IMR-90 (cell line): ENCODE results near the gene MAPKAP1. TPM values are rescaled to one million over a fixed set of nuclear protein-coding genes. Genes with fewer than 3 reads are reported as not detected.

Source experiments
- ATAC-seq: fragments of 200-7000 bp; cut with Tn5 transposase; 2 replicates; pipeline ENCODE4 v1.9.1; 2020; ENCODE audit warnings: low read depth, mild to moderate bottlenecking, moderate library complexity
- BruUV-seq: library from RNA; stranded (reverse); fragments of 400-500 nt; replicated peaks from 2 replicates; lab custom pipeline; 2021; lab: Mats Ljungman, UMichigan
- CTCF ChIA-PET: fragments of 300-600 bp; formaldehyde crosslinking; extraction: SDS; loops from one replicate; lab custom pipeline; 2021; ENCODE audit warnings: antibody characterized with exemption; lab: Yijun Ruan, JAX
- POLR2A ChIA-PET: fragments of 300-600 bp; sonication (Branson Sonifier 250); formaldehyde crosslinking; loops from one replicate; lab custom pipeline; 2022; ENCODE audit warnings: antibody characterized with exemption; ENCODE audit not compliant: unreplicated experiment; lab: Charles Lee
- DNase-seq: peaks from one replicate; pipeline ENCODE4 v3.0.0; 2013
- H2AFZ ChIP-seq: replicated peaks from 2 replicates; pipeline ENCODE3; 2013; ENCODE audit warnings: low read length, mild to moderate bottlenecking; ENCODE audit not compliant: poor library complexity
- H2AK5ac ChIP-seq: 2 replicates; pipeline ENCODE4 v1.6.1; 2013; ENCODE audit warnings: low read depth, low read length, inconsistent platforms
- H2AK9ac ChIP-seq: replicated peaks from 2 replicates; pipeline ENCODE3; 2013; ENCODE audit warnings: mild to moderate bottlenecking, low read depth, low read length, moderate library complexity; ENCODE audit not compliant: poor library complexity
- H2BK120ac ChIP-seq: 2 replicates; pipeline ENCODE4 v1.6.1; 2013; ENCODE audit warnings: low read depth, low read length, inconsistent platforms
- H2BK15ac ChIP-seq: 3 replicates; pipeline ENCODE4 v1.6.1; 2013; ENCODE audit warnings: low read depth, low read length, inconsistent platforms
- H2BK20ac ChIP-seq: 2 replicates; pipeline ENCODE4 v1.6.1; 2013; ENCODE audit warnings: low read depth, mild to moderate bottlenecking, inconsistent platforms, low read length, moderate library complexity
- H2BK5ac ChIP-seq: 2 replicates; pipeline ENCODE4 v1.6.1; 2013; ENCODE audit warnings: mild to moderate bottlenecking, low read depth, low read length, inconsistent platforms; ENCODE audit not compliant: poor library complexity, severe bottlenecking
- H3K14ac ChIP-seq: replicated peaks from 2 replicates; pipeline ENCODE4 v1.6.1; 2013; ENCODE audit warnings: low read depth, low read length, inconsistent platforms
- H3K18ac ChIP-seq: 2 replicates; pipeline ENCODE4 v1.6.1; 2013; ENCODE audit warnings: low read depth, low read length, control low read depth
- H3K23ac ChIP-seq: 2 replicates; pipeline ENCODE4 v1.6.1; 2013; ENCODE audit warnings: low read depth, low read length, inconsistent platforms
- H3K27ac ChIP-seq: 2 replicates; pipeline ENCODE4 v1.5.1; 2013; ENCODE audit warnings: mild to moderate bottlenecking, control low read depth, low read length; ENCODE audit not compliant: insufficient read depth
- H3K27me3 ChIP-seq: 2 replicates; pipeline ENCODE4 v1.6.1; 2013; ENCODE audit warnings: low read length; ENCODE audit not compliant: control insufficient read depth, insufficient read depth
- H3K36me3 ChIP-seq: 2 replicates; pipeline ENCODE4 v1.6.1; 2013; ENCODE audit warnings: low read length, mixed read lengths; ENCODE audit not compliant: control insufficient read depth, insufficient read depth
- H3K4ac ChIP-seq: 2 replicates; pipeline ENCODE4 v1.6.1; 2013; ENCODE audit warnings: low read depth, low read length, inconsistent platforms
- H3K4me1 ChIP-seq: 2 replicates; pipeline ENCODE4 v1.6.1; 2013; ENCODE audit warnings: low read length, mixed read lengths; ENCODE audit not compliant: control insufficient read depth, insufficient read depth
- H3K4me2 ChIP-seq: 2 replicates; pipeline ENCODE4 v1.6.1; 2013; ENCODE audit warnings: low read depth, mild to moderate bottlenecking, control low read depth, low read length, moderate library complexity
- H3K4me3 ChIP-seq: 2 replicates; pipeline ENCODE4 v1.5.1; 2013; ENCODE audit warnings: low read depth, mild to moderate bottlenecking, control low read depth, low read length, moderate library complexity; ENCODE audit not compliant: insufficient read depth
- H3K56ac ChIP-seq: 2 replicates; pipeline ENCODE4 v1.6.1; 2013; ENCODE audit warnings: low read length, inconsistent platforms; ENCODE audit not compliant: insufficient read depth; ENCODE audit errors: extremely low read depth
- H3K79me1 ChIP-seq, 2 experiments: 2 replicates each; pipeline ENCODE4 v1.6.1; 2013; ENCODE audit warnings: low read length in 2 of 2, inconsistent platforms in 1 of 2, low read depth in 1 of 2
- H3K9ac ChIP-seq: 2 replicates; pipeline ENCODE4 v1.6.1; 2013; ENCODE audit warnings: low read depth, low read length, control low read depth
- H3K9me1 ChIP-seq: 2 replicates; pipeline ENCODE4 v1.6.1; 2013; ENCODE audit warnings: low read length, inconsistent platforms; ENCODE audit not compliant: insufficient read depth
- H3K9me3 ChIP-seq: 2 replicates; pipeline ENCODE4 v1.6.1; 2013; ENCODE audit warnings: low read length; ENCODE audit not compliant: control insufficient read depth, insufficient read depth
- H4K20me1 ChIP-seq: 2 replicates; pipeline ENCODE4 v1.6.1; 2013; ENCODE audit warnings: low read length, inconsistent platforms; ENCODE audit not compliant: insufficient read depth
- H4K5ac ChIP-seq: 2 replicates; pipeline ENCODE4 v1.6.1; 2013; ENCODE audit warnings: mild to moderate bottlenecking, low read depth, low read length, control low read depth
- H4K8ac ChIP-seq, 2 experiments: 2 replicates each; pipeline ENCODE4 v1.6.1; 2013; ENCODE audit warnings: low read depth in 2 of 2, low read length in 2 of 2, control low read depth in 1 of 2, inconsistent platforms in 1 of 2
- H4K91ac ChIP-seq: 2 replicates; pipeline ENCODE4 v1.6.1; 2013; ENCODE audit warnings: low read depth, low read length, inconsistent platforms; ENCODE audit not compliant: insufficient read depth
- CTCF ChIP-seq: conservative IDR thresholded peaks from 2 replicates; pipeline ENCODE4 v1.5.1; 2012; ENCODE audit warnings: mild to moderate bottlenecking, low read depth, low read length, improper control_type of control experiment
- FOS ChIP-seq: fragments of 150-350 bp; IDR thresholded peaks from 2 replicates; pipeline ENCODE4 v1.6.1; 2016; ENCODE audit warnings: low read depth, low read length
- MAFK ChIP-seq: IDR thresholded peaks from 2 replicates; pipeline ENCODE4 v1.6.1; 2012; ENCODE audit warnings: low read depth, low read length, improper control_type of control experiment
- MAZ ChIP-seq: IDR thresholded peaks from 2 replicates; pipeline ENCODE4 v1.6.1; 2012; ENCODE audit warnings: low read depth, mild to moderate bottlenecking, low read length, improper control_type of control experiment, moderate library complexity, borderline replicate concordance
- MXI1 ChIP-seq: IDR thresholded peaks from 2 replicates; pipeline ENCODE4 v1.6.1; 2012; ENCODE audit warnings: low read depth, mild to moderate bottlenecking, low read length, moderate library complexity, borderline replicate concordance
- NFE2L2 ChIP-seq: fragments of 150-350 bp; IDR thresholded peaks from 2 replicates; pipeline ENCODE4 v1.6.1; 2016; ENCODE audit warnings: low read depth, mild to moderate bottlenecking, low read length
- RAD21 ChIP-seq: IDR thresholded peaks from 2 replicates; pipeline ENCODE4 v1.6.1; 2012; ENCODE audit warnings: low read length, improper control_type of control experiment
- RCOR1 ChIP-seq: IDR thresholded peaks from 2 replicates; pipeline ENCODE4 v1.6.1; 2012; ENCODE audit warnings: mild to moderate bottlenecking, low read length, improper control_type of control experiment; ENCODE audit not compliant: insufficient replicate concordance
- RFX5 ChIP-seq: IDR thresholded peaks from 2 replicates; pipeline ENCODE4 v1.8.0; 2012; ENCODE audit warnings: low read depth, mild to moderate bottlenecking, low read length, moderate library complexity
- WGBS, 2 experiments: methylation state at CpG; one replicate each; pipeline versions ENCODE4 v1.1.5 to v1.1.7; 2013; ENCODE audit warnings: missing lambda C conversion rate in 2 of 2; ENCODE audit not compliant: insufficient read length in 1 of 2; ENCODE audit errors: extremely low coverage in 2 of 2; 5-methylcytosine and 5-hydroxymethylcytosine counted together
- dilution Hi-C: fragments of 300-500 bp; cut with HindIII; formaldehyde crosslinking; loops from one replicate; pipeline ENCODE4 v1.14.3; 2018; ENCODE audit warnings: low sequenced_read_pairs; ENCODE audit not compliant: unreplicated experiment
- in situ Hi-C: fragments of 300-500 bp; cut with MboI; formaldehyde crosslinking; loops from 3 replicates; pipeline ENCODE4 v1.14.3; 2019; ENCODE audit warnings: low sequenced_read_pairs, inconsistent platforms, mixed read lengths
- intact Hi-C: fragments of 100-400 bp; cut with micrococcal nuclease; formaldehyde crosslinking; loops from 2 replicates; pipeline ENCODE4 v1.10.0; 2022
- polyA plus RNA-seq, 3 experiments: library from polyadenylated mRNA; depleted of rRNA; stranded (reverse); fragments of >200 nt; gene quantifications; 2 replicates each; pipeline ENCODE4 v1.2.3, GENCODE V29; 2012; ENCODE audit warnings: low replicate concordance in 1 of 3
- total RNA-seq: library from RNA; depleted of rRNA; stranded (reverse); fragments of >200 nt; gene quantifications from 2 replicates; pipeline ENCODE4 v1.2.3, GENCODE V29; 2012
- TF ChIP-seq, protein P1 (sequence below): fragments of 150-350 bp; IDR thresholded peaks from 2 replicates; pipeline ENCODE4 v1.6.1; 2017; ENCODE audit warnings: mild to moderate bottlenecking, antibody characterized with exemption, low read length, low read depth

MAPKAP1 gene
- total and polyA plus RNA-seq, 2 of the 4 experiments (the other 2 are of a cell fraction): 87.2 to 158 TPM

DNA sequence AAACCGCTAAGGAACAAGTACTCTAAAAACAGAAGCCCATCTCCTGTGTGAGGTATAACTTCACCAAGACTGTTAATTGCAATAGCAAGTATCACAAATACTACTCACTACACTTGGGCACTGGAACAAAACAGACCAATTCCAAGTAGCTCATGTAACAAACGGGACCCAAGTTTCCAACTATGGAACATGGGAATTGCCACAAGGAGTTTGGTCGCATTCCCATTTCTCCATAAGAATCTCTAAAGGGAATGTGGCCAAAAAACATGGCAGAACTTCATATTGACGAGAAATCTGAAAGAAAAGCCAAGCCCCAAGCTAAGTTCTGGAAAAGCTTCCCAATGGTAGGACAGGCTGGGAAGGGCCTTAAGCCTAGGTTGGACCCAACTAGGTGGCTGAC, 162.5 kb downstream of the MAPKAP1 start:
- Histone ChIP-seq H4K91ac (peak overlapping the region; percentile 7; the same call in 1 of the 2 replicates), H3K9me3 (no peaks in the 10 kb centered on the region), H4K5ac (peak overlapping the region; percentile 28; the same call in 1 of the 2 replicates), H3K27ac (peak overlapping the region; percentile 74; the same call in 1 of the 2 replicates), H3K14ac (no peak overlapping the region; the same call in 1 of the 2 replicates), H3K27me3 (no peaks in the 10 kb centered on the region), H2BK5ac (peak overlapping the region; percentile 16), H3K23ac (no peak overlapping the region), H2BK20ac (peak overlapping the region; percentile 10; the same call in 1 of the 2 replicates), H3K4me3 (no peak overlapping the region), H3K9ac (no peak overlapping the region), H3K56ac (no peak overlapping the region), H3K79me1 (peaks cover 22 to 39% of the 10 kb centered on the region in 2 experiments), H3K4me2 (peak overlapping the region; percentile 18; the same call in 1 of the 2 replicates), H3K18ac (peak overlapping the region; percentile 59; the same call in 1 of the 2 replicates), H2AK5ac (no peak overlapping the region), H3K4ac (peak overlapping the region; percentile 8; the same call in 1 of the 2 replicates), H4K20me1 (peaks cover 24% of the 10 kb centered on the region; the same call in 1 of the 2 replicates), H2BK120ac (peak overlapping the region; percentile 9; the same call in 1 of the 2 replicates), H3K36me3 (peaks cover 5% of the 10 kb centered on the region), H4K8ac (no peak overlapping the region; a peak in 1 of 4 replicates), H3K4me1 (peaks cover 13% of the 10 kb centered on the region), H2BK15ac (peak overlapping the region; percentile 16; the same call in 1 of the 3 replicates), H2AFZ (no peak overlapping the region), H2AK9ac (no peak overlapping the region), H3K9me1 (peaks cover 14% of the 10 kb centered on the region)
- DNase-seq: no peak
- ChIA-PET POLR2A (no interaction called here), CTCF (interaction anchor here (1.2 to 1.3 kb wide), 2 partner anchors 13 to 14 kb away, joined by 3 read pairs; no protein-coding TSS in a partner anchor)
- no peak for TF ChIP-seq CTCF
- no peak for TF ChIP-seq FOS
- TF ChIP-seq NFE2L2: no peak
- TF ChIP-seq MAFK: no peak
- no peak for TF ChIP-seq RFX5
- TF ChIP-seq, protein P1, sequence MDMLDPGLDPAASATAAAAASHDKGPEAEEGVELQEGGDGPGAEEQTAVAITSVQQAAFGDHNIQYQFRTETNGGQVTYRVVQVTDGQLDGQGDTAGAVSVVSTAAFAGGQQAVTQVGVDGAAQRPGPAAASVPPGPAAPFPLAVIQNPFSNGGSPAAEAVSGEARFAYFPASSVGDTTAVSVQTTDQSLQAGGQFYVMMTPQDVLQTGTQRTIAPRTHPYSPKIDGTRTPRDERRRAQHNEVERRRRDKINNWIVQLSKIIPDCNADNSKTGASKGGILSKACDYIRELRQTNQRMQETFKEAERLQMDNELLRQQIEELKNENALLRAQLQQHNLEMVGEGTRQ: no peak
- TF ChIP-seq RAD21: no peak
- TF ChIP-seq MXI1: no peak
- no peak for TF ChIP-seq RCOR1
- TF ChIP-seq MAZ: no peak
- no peak for ATAC-seq
- in situ Hi-C loops (no loop called here), dilution Hi-C loops (no loop called here), intact Hi-C loops (no loop called here)
- WGBS, 2 experiments: no CpG with 5 or more reads among the region's 4 CpGs
- no TSS peak for BruUV-seq
